ENCODE results near the gene RFX4.

The RFX4 gene

DNA sequence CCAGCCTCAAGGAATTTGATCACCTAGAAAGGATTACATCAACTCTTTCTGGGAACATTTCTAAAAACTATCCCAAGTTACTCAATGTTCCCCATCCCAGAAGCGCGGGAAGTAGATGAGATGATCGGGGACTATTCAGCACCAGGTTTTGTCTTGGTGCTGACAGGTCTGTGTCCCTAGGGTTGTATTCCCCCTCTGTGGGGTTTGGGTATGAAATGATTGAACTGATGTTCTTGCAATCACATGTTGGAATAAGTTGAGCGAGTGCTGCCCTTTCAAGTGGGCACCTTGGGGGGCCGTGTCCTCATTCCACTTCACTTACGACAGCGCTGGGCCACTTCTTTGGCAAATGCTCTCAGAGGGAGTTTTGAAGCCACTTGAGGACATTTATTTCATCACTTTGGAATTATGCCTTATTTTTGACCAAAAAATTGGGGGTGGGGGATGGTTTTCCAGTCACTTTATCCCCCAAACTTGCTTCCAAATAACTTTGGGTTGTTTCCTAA, 69.8 kb downstream of the RFX4 start:
- Mint-ChIP-seq H3K36me3 (ENCODE audit: low read depth) (no peaks in the 10 kb centered on the region), H3K4me1 (no peaks in the 10 kb centered on the region), H3K4me3 (no peak overlapping the region)

DNA sequence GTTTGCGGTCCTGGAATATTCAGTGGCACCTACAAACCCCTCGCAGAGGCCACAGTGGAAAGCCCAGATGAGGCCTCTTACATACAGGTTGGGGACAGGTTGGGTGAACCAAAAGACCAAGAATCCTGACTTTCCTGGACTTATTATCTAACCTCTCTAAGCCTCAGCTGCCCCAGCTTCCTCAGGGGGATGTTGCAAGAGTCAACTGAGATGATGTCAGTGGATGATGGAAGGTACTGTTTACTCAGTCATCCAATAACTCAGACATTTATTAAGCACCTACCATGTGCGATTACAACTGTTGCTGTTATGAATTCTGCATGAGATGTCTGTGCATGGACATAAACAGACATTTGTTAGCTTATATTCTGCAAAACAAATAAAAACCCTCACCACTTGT, 72.8 kb downstream of the RFX4 start:
- H3K27me3 Mint-ChIP-seq (ENCODE audit: low read depth, poor library complexity): peaks cover 23% of the 10 kb centered on the region
- TF ChIP-seq, protein P1, sequence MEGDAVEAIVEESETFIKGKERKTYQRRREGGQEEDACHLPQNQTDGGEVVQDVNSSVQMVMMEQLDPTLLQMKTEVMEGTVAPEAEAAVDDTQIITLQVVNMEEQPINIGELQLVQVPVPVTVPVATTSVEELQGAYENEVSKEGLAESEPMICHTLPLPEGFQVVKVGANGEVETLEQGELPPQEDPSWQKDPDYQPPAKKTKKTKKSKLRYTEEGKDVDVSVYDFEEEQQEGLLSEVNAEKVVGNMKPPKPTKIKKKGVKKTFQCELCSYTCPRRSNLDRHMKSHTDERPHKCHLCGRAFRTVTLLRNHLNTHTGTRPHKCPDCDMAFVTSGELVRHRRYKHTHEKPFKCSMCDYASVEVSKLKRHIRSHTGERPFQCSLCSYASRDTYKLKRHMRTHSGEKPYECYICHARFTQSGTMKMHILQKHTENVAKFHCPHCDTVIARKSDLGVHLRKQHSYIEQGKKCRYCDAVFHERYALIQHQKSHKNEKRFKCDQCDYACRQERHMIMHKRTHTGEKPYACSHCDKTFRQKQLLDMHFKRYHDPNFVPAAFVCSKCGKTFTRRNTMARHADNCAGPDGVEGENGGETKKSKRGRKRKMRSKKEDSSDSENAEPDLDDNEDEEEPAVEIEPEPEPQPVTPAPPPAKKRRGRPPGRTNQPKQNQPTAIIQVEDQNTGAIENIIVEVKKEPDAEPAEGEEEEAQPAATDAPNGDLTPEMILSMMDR (IDR thresholded peaks at IDR 0.05): no peak
- no peak for DNase-seq

More for the DNA sequence above, 69.8 kb downstream of the RFX4 start:
- no peak for DNase-seq
- Mint-ChIP-seq H3K27ac (no peak overlapping the region), H3K27me3 (ENCODE audit: low read depth, poor library complexity) (peaks cover 16% of the 10 kb centered on the region), H3K9me3 (no peaks in the 10 kb centered on the region)
- TF ChIP-seq, protein P1 (IDR thresholded peaks at IDR 0.05): no peak

DNA sequence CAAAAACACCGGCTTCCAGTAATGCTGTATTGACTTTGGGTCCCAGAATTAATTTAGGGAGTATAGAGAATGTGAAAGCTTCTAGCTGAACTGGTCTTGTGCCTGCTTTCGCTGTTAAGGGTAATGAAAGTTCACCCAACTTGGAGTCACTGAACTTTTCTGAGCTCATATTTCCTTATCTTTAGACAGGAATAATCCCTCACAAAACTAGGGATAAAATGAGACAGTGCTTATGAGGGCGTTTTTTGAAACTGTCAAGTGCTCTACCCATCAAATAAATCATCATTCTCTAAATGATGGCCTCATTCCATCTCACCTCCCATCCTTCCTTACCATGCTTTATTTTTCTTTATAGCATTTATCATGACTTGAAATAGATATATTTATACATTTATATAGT, 74.7 kb downstream of the RFX4 start:
- H3K9me3 Mint-ChIP-seq: peaks cover 37% of the 10 kb centered on the region
- H3K4me1 Mint-ChIP-seq: no peaks in the 10 kb centered on the region
- TF ChIP-seq, protein P1 (IDR thresholded peaks at IDR 0.05): no peak
- peaks cover 14% of the 10 kb centered on the region for H3K36me3 Mint-ChIP-seq (ENCODE audit: low read depth)
- no peak for DNase-seq
- no peak overlapping the region for H3K4me3 Mint-ChIP-seq
- no peak overlapping the region for H3K27ac Mint-ChIP-seq
- peaks cover 29% of the 10 kb centered on the region for H3K27me3 Mint-ChIP-seq (ENCODE audit: low read depth, poor library complexity)

More for the DNA sequence above, 72.8 kb downstream of the RFX4 start:
- Mint-ChIP-seq H3K4me3 (no peak overlapping the region), H3K27ac (no peak overlapping the region), H3K9me3 (peaks cover 17% of the 10 kb centered on the region), H3K4me1 (no peaks in the 10 kb centered on the region), H3K36me3 (ENCODE audit: low read depth) (peaks cover 4% of the 10 kb centered on the region)

DNA sequence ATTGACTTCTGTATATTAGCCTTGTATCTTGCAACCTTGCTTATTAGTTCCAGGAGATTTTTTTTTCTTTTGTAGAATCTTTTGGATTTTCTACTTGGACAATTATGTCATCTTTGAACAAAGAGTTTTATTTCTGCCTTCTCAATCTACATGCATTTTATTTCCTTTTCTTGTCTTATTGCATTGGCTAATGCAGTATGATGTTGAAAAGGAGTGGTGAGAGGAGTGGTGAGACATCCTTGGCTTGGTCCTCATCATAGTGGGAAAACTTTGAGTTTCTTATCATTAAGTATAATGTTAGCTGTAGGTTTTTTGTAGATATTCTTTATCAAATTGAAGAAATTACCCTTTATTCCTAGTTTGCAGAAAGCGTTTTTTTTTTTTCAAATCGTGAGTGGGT, 80.6 kb downstream of the RFX4 start:
- H3K36me3 Mint-ChIP-seq (ENCODE audit: low read depth): peaks cover 25% of the 10 kb centered on the region
- DNase-seq: no peak
- H3K27me3 Mint-ChIP-seq (ENCODE audit: low read depth, poor library complexity): peaks cover 19% of the 10 kb centered on the region
- H3K27ac Mint-ChIP-seq: no peak overlapping the region
- peaks cover 72% of the 10 kb centered on the region for H3K9me3 Mint-ChIP-seq
- H3K4me1 Mint-ChIP-seq: no peaks in the 10 kb centered on the region
- TF ChIP-seq, protein P1 (IDR thresholded peaks at IDR 0.05): no peak
- no peak overlapping the region for H3K4me3 Mint-ChIP-seq

DNA sequence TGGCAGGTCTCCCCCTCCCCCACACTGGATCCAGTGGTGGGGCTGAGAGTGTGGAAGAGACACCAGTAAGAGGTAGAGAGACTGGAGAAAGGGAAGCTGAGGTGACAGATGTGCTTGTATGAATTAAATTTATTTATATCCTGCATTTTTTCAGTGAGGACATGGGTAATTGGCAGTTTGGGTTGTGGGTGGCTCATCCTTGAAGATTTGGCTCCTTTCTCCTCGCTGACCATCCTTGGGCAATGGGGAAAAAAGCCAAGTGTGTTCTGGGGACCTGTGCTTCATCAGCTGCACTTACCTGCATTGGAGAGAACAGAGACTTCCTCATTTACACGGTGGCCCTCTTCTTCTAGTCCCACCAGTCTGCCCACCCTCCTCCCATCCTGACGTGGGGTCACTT, 86.4 kb downstream of the RFX4 start:
- peaks cover 18% of the 10 kb centered on the region for H3K9me3 Mint-ChIP-seq
- peaks cover 10% of the 10 kb centered on the region for H3K27me3 Mint-ChIP-seq (ENCODE audit: low read depth, poor library complexity)
- DNase-seq: no peak
- peaks cover 33% of the 10 kb centered on the region for H3K4me1 Mint-ChIP-seq
- no peaks in the 10 kb centered on the region for H3K36me3 Mint-ChIP-seq (ENCODE audit: low read depth)
- H3K27ac Mint-ChIP-seq: no peak overlapping the region
- TF ChIP-seq, protein P1 (IDR thresholded peaks at IDR 0.05): no peak
- H3K4me3 Mint-ChIP-seq: no peak overlapping the region

DNA sequence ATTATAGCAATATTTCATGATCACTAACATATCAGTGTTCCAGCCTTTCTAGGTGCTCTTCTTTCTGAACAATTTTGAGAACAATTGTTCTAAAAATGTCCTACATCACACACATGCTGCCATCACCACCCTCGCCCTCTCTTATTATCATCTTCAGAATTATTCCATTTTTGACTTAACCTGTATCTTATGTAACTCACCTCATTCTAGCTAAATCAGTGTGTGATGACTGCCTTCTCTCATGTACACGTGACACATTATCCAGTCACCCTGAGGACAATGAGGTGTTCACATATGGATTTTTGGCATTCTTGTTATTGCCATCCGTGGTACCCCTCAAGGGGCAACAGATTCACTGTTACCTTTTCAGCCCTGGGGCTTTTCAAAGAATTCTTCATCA, 87.3 kb downstream of the RFX4 start:
- Mint-ChIP-seq H3K27ac (no peak overlapping the region), H3K4me3 (no peak overlapping the region), H3K9me3 (peaks cover 9% of the 10 kb centered on the region), H3K27me3 (ENCODE audit: low read depth, poor library complexity) (peaks cover 13% of the 10 kb centered on the region), H3K36me3 (ENCODE audit: low read depth) (no peaks in the 10 kb centered on the region), H3K4me1 (peaks cover 38% of the 10 kb centered on the region)
- DNase-seq: no peak
- TF ChIP-seq, protein P1 (IDR thresholded peaks at IDR 0.05): no peak

Measured in nephron progenitor cell (in vitro differentiated cells).